AG04449 (cell line): ENCODE results near the gene RPL21.
A peak's percentile ranks its signal among the peaks of the same experiment; 100 is the strongest.

Experiments used
- CTCF ChIA-PET: fragments of 350-600 bp; formaldehyde crosslinking; extraction: SDS; loops from one replicate; lab custom pipeline; 2021; ENCODE audit warnings: antibody characterized with exemption; lab: Yijun Ruan, JAX
- POLR2A ChIA-PET: fragments of 400-600, 350-600 bp; formaldehyde crosslinking; extraction: SDS; loops from one replicate; lab custom pipeline; 2020; ENCODE audit warnings: antibody characterized with exemption, inconsistent platforms; lab: Yijun Ruan, JAX
- DNase-seq: peaks from one replicate; pipeline ENCODE4 v3.0.0-alpha.2; 2010; ENCODE audit warnings: low read depth, low spot score
- H3K4me3 ChIP-seq: 2 replicates; pipeline ENCODE4 v1.5.1; 2011; ENCODE audit warnings: low read depth, mild to moderate bottlenecking, control low read depth, low read length
- TF ChIP-seq, protein P1 (sequence below): IDR thresholded peaks from one replicate; pipeline ENCODE4 v1.5.1; 2011; ENCODE audit warnings: mild to moderate bottlenecking, moderate library complexity, low read length, control low read depth, inconsistent platforms; ENCODE audit not compliant: insufficient read depth; ENCODE audit errors: missing control alignments

The RPL21 gene

DNA sequence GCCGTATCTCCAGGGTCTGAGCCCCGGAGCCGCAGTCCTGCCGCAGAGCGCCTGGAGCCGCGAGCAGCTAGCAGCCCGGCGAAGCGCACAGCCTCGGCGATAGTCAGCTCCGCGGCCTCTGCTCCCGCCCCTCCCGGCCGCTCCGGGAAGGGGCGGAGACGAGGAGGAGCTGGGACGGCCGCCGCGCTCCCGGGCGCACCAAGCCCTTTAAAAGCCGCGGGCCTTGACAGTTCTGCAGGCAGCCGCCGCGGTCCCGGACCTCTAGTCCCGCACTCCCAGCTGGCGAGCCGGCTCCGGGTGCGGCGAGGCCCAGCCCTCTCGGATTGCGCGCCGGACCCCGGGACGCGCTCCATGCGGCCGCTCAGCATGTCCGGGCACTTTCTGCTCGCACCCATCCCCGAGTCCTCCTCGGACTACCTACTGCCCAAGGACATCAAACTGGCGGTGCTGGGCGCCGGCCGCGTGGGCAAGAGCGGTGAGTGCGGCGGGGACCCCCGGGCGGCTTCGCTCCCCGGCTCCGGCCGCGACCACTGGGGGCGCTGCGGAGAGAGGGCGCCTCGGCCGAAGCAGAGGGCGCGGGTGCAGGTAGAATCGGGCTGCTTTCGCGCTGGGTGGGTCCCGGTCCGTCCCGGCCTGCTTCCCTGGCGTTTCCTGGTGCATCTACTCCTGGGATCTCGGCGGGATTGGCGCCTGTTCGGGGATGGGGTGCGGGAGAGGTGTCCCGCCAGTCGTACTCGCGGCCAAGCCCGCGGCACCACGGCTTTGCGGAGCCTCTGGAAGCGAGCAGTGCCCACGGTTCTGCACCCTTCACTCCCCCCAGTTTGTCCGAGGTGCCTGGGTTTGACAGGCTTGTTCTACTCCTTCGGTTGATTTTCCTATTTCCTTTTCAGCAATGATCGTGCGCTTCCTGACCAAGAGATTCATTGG is 19.5 kb downstream of the RPL21 start, which contains the start of gene RASL11A:
TSS of gene RASL11A (plus strand) at position 237 of the 927 bp plus-strand sequence. CDS start at position 352, 115 bp downstream.
- peak within 1 kb of the TSS; percentile 86 for H3K4me3 ChIP-seq
- POLR2A ChIA-PET: interaction anchor here (0.6 to 1.2 kb wide), 6 partner anchors 13 to 1087 kb away, joined by 3 to 7 read pairs (median 4); no protein-coding TSS in a partner anchor
- CTCF ChIA-PET: interaction anchor here (0.7 to 2.7 kb wide), 15 partner anchors 8 to 286 kb away, joined by 3 to 13 read pairs (median 5); no protein-coding TSS in a partner anchor
- TF ChIP-seq, protein P1, sequence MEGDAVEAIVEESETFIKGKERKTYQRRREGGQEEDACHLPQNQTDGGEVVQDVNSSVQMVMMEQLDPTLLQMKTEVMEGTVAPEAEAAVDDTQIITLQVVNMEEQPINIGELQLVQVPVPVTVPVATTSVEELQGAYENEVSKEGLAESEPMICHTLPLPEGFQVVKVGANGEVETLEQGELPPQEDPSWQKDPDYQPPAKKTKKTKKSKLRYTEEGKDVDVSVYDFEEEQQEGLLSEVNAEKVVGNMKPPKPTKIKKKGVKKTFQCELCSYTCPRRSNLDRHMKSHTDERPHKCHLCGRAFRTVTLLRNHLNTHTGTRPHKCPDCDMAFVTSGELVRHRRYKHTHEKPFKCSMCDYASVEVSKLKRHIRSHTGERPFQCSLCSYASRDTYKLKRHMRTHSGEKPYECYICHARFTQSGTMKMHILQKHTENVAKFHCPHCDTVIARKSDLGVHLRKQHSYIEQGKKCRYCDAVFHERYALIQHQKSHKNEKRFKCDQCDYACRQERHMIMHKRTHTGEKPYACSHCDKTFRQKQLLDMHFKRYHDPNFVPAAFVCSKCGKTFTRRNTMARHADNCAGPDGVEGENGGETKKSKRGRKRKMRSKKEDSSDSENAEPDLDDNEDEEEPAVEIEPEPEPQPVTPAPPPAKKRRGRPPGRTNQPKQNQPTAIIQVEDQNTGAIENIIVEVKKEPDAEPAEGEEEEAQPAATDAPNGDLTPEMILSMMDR: peak; percentile 90
- DNase-seq: no peak

DNA sequence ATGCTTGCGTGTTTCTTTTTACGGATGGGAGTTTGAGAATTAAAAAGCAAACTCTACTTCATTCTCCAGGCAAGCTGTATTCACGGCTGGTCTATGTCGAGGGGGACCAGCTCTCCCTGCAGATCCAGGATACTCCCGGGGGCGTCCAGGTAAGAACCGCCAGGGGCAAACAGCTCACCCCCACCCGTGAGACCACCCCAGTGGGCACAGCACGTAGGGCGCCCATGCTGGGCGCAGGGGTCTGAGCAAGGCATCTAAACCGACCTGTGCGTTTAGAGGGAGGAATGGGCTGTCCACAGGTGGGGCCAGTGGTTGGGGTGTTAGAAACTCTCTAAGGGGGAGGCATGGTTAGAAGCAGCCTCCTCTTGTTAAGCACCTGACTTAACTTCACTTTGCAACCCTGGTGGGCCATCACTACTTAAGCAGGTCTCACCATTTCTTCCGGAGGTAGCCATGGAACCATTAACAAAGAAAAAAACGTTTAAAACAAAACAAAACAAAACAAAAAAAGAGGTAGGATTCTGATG is 20.3 kb downstream of the RPL21 start:
- no peak for DNase-seq
- TF ChIP-seq, protein P1: no peak
- ChIA-PET POLR2A (no interaction called here), CTCF (interaction anchor here (0.7 to 2.7 kb wide), 9 partner anchors 9 to 286 kb away, joined by 3 to 13 read pairs (median 6); no protein-coding TSS in a partner anchor)
- H3K4me3 ChIP-seq: peak overlapping the region; percentile 86

DNA sequence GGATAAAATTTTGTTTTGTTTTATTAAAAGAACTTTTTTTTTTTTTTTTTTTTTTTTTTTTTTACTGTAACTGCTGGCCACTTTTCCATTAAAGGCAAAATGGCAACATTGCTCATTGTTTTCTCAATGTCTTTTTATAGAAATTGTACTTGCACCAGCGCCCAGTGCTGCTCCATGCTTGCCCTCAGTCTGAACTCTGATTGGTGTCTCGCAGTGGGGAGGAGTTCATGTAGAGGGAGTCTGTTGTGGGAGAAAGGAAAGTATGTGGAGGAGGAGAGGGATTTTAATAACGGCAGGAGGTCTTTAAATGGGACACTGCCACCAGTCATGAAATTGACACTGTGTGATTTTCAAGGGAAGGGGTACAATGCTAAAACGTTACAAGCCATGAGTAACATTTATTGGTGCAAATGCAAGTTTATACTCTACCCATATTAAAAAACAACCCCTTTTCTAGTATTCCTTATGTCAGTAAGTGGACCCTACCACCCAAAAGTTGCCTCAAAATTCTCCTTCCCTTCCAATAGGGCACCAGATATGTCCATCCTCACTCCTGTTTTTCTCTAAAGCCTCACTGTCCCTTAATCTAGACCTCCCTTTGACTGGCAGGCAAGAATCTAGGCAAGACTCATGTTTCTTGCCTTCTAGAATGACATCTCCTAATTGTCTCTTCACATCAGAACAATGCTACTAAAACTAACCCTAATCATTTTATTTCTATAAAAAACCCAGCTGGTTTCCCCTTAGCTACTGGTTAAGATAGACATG is 22.5 kb downstream of the RPL21 start:
- no peak overlapping the region for H3K4me3 ChIP-seq
- CTCF ChIA-PET: interaction anchor here (0.6 to 3.3 kb wide), 7 partner anchors 10 to 288 kb away, joined by 3 to 25 read pairs (median 3); no protein-coding TSS in a partner anchor
- TF ChIP-seq, protein P1: no peak
- DNase-seq: no peak
- POLR2A ChIA-PET: no interaction called here

DNA sequence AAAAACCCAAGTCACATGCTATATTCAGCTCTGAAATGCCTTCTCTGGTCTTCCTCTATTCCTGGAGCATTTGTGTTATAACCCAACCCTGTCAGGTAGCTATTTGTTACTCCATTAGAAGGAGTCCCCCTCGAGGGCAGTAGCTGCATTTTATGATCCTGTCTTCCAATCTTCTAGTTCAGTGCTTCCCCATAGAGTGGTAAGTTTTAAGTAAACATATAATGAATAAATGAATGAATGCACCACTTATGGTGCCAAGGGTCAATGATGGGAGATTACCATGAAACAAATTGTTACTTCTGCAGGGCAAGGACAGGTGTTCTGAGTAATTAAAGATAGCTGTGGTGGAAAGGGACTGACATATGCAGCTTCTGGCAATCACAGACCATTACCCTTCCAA is 23.3 kb downstream of the RPL21 start:
- TF ChIP-seq, protein P1: no peak
- ChIA-PET CTCF (interaction anchor here (0.8 to 3.3 kb wide), 6 partner anchors 9 to 289 kb away, joined by 3 to 25 read pairs (median 4); no protein-coding TSS in a partner anchor), POLR2A (no interaction called here)
- no peak overlapping the region for H3K4me3 ChIP-seq
- DNase-seq: no peak

DNA sequence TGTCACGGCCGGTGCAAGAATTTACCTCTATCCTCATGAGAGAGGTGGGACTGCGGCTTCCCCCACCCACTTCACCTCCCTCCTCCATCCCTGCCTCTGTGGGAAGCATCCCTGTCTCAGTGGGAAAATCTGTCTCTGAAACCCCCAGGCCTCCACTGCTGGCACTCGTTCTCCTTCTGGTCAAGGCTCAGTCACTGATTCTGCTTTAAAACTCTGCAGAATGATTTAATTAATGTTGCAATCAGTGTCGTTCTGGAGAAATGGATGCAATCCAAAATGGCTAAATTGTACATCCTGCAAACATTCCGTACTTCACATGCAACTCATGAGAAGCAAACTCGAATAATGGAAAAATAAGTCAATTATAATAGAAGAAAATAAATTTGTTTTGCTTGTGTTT is 24.8 kb downstream of the RPL21 start:
- ChIA-PET CTCF (interaction anchor here (0.7 to 1.7 kb wide), 2 partner anchors 172 to 291 kb away, joined by 3 to 7 read pairs; no protein-coding TSS in a partner anchor), POLR2A (no interaction called here)
- TF ChIP-seq, protein P1: no peak
- DNase-seq: no peak
- no peak overlapping the region for H3K4me3 ChIP-seq
